ENCODE data around the gene ACACA.

The ACACA gene

DNA sequence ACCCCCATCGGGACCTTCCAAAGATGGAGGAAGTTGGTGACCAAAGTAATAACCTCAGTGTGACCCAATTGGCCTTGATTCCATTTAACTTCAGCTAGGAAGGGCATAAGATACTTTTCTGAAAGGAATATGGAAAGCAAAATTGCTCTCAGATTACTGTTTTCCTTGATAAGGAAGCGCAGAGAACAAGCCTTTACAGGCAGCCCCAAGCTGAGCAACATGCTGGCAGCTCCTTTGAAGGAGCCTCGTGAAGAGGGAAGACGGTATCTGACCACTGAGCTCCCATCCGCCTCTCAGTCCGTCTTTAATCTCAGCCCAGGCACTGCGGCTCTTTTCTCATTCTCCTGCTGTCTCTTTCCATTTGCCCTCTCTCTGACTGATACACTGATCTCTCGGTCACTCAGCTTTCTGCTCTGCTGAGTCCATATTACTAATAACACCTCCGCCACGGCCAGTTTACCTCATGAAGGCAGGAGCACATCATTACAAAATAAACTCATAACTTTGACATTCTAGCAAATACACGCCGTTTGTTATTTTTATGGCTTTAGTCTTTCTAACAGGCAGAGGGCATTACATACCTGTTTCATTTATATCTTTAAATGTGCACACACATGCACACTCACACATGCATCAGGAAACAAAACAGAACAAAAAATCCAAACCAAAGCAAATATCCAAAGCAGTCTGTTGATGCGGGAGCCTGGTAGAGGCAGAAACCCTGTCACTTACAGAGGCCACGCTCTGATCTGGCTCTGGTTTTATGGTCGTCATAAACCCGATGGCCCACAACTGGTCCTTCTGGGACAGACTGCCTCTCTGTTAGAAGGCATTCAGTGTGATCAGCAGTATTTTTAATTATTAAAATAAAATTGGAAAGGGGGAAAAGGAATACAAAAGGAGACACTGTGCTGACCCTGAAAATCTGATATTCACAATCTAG lies 274.7 kb downstream of the ACACA start:
- DNase-seq (ENCODE audit: low read depth): no peak

DNA sequence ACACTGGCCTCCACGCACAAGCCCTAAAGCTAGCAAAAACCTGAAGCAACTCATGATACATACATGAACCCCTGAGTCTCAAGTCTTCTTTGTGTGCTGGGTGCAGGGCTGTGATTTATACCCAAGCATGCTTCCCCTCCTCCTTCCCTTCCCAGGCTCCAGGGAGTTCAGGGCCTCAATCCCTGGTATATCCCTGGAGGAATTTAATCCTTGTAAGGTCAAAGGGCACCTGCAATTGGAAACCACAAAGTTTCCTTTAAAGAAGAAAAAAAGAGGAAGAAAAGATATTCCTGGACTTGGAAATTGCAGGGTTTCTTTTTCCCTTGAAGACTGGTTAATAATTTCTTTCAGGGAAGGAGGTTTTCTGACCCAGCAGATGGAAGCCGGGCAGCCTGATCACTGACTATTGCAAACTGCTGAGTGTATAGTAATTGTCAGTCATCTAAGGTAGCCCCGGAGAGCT lies 275.6 kb downstream of the ACACA start:
- no peak for DNase-seq (ENCODE audit: low read depth)

DNA sequence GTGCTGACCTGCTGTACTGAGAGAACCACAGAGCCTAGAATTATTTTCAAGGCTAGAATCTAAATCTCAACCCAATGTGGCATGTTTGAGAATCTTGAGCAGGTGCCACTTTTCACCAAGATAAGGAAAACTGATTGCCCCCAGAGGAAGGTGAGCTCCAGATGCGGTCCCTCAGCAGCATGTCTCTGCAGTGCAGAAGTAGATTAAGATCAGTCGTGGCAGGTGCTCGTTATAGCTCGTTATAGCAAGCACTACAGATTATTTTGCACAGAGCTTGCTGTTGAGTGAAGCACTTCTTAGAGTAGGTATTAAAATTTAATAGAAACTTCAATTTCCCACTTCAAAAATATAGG lies 281.8 kb downstream of the ACACA start:
- no peak for DNase-seq (ENCODE audit: low read depth)

- DNase-seq (ENCODE audit: low read depth): no peak
Observed at GRCh38 chr17:37123941-37124820, 282.5 kb downstream of the ACACA start.

GRCh38 chr17:37123386-37123785 lies 283.2 kb downstream of the ACACA start:
- DNase-seq (ENCODE audit: low read depth): no peak

- no peak for DNase-seq (ENCODE audit: low read depth)
Observed at GRCh38 chr17:37121616-37122015, 285.0 kb downstream of the ACACA start.

DNA sequence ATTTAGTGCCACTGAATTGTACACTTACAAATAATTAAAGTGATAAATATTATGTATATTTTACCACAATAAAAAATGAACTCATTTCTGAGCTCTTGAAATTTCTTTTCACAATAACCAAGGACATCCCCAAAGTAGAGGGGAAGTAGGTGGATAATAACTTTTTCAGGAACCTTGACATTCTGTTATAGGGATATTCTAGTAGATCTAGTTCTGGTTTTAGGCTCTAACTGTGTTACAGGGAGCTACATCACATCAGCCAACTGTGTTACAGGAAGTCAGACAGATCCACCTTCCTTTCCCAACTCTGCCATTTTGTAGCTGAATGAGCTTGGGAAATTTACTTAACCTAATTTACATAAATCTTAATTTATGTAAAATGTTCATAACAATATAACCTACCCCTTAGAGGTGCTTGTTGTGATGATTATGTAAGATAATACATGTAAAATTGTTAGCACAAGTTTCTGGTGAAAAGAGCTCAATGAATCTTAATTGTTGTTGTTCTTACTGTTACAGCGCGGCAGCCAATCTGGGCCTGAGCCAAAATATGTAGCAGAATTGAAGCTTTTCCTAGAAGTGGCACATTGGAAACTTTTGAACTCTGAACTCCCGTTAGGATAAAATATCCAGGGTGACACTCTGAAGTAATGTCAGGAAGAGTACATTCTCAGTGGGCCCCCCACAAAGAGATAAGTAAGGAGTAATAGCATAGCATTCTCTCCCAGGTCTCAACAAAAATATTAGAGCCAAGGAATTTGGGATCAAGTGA lies 288.1 kb downstream of the ACACA start:
- DNase-seq (ENCODE audit: low read depth): no peak

DNA sequence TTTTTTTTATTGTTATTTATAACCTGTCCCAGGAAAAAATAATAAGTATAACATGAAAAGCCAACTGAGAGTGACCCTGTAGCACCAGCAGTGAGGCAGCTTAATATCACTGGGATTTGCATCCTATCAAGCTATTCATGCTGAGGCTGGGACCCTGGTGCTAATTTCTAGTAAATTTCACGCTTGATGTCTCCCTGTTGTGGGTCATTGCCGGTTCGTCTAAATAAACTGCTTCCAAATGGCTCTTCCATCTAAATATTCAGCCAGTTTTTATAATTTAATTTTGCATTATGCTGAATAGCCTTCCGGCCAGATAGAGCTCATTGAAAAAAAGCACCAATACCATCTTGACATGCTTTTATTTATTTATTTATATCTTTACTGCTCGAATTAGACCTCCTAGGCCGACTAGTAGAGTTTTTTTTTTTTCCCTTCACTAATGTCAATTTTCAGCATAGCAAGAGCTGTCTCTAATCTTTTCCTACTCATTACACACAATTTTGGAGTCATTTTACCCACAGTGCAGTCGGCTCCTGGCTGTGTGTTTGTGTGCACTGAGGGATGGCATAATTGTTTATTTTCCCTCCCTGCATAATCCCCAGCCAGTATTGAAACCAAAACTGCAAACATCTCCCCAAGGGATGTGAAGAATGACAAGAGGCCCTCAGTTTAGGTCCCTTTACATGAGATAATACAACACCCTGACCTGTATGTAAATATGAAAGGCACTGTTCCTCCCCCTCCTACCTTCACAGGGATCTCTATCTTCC lies 289.1 kb downstream of the ACACA start:
- DNase-seq (ENCODE audit: low read depth): no peak

DNA sequence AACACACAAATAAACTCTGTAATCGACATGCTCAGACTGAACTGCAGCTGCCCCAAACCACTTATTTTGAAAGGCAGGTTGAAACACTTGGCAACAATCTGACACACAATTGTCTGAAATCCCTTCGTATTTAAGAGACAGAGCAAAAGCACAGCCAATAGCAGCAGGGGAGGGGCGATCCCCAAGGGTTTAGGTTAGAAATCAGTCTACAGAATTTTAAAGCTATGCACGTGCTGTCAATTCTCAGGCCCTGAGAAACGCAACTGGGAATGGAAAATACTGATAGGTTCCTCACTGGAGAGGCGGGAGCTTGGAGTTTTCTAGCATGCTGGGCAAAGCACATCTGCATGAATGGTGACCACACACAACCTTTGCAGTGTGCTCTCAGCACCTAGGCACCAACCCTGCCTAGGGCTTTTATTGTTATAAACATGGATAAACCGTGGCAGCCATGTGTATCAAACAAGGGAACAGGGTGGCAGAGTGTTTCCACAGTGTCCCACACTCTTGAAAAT lies 289.9 kb downstream of the ACACA start:
- no peak for DNase-seq (ENCODE audit: low read depth)

- DNase-seq (ENCODE audit: low read depth): no peak
Observed at GRCh38 chr17:37111329-37111728, 295.3 kb downstream of the ACACA start.

GRCh38 chr17:37110746-37111145 lies 295.9 kb downstream of the ACACA start:
- DNase-seq (ENCODE audit: low read depth): no peak

GRCh38 chr17:37109731-37110710 lies 296.6 kb downstream of the ACACA start:
- no peak for DNase-seq (ENCODE audit: low read depth)

DNA sequence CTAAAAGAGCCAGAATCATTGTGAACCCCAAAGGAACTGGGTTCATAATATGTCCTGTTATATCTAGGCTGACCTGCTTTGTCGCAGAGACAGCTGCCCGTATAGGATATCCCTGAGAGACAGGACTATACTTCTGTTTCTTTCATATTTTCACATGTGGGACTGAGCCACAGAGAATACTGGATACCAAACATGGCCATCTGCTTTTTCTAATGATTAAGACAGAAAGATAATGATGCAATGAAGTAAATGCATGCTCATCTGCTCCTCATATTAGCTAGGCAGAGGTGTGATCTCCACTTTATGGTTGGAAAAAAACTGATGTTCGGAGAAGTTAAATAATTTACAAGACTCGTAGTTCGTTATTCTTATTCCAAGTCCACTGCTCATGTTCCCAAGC lies 297.5 kb downstream of the ACACA start:
- no peak for DNase-seq (ENCODE audit: low read depth)

DNA sequence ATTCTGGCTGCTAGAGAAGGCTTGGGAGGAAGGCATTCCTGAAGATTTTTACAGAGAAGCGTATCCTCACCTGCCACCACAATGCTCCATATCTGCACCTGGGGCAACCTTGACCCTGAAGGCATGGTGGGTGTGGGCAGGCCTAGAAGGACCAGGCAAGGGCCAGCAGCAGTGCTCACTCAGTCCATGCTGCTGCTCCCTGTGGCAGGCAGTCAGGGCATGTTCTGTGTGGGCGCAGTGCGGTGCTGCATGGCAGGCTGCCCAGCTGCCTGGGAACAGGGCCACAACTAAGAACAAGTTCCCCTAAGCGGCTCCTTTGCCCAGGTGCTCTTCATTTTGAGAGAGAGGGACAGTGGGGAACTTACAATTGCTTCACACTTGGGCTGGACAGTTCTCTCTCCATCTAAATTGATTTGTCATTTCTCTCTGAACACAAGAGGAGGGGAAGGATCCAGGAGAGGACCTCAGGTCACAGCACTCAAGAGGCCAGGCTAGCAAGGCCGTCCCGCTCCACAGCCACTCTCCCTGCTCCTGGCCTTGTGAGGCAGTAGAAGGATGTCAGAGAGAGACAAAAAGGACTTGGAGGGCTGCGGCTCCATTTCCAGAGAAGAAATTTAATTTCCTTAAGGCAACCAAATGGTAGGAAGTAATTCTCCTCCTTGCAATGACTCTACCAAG lies 299.1 kb downstream of the ACACA start:
- DNase-seq (ENCODE audit: low read depth): no peak

DNA sequence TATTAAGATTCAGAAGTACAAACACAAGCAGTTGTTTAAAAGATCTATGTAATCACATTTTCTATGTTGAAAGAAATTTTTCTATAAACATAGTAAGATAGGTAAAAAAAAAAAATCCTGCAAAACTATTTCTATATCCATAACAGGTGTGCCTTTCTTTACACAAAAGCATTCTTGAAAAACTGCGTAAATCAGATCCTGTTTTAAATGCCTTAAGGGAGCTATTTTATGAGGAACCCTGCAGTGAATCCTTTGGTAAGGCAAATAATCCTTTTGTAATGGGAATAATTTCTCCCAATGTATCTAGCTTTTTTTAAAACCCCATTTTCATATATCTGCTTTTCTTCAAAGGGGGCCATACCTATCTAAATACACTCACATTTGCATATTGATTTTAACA lies 300.6 kb downstream of the ACACA start:
- no peak for DNase-seq (ENCODE audit: low read depth)

DNA sequence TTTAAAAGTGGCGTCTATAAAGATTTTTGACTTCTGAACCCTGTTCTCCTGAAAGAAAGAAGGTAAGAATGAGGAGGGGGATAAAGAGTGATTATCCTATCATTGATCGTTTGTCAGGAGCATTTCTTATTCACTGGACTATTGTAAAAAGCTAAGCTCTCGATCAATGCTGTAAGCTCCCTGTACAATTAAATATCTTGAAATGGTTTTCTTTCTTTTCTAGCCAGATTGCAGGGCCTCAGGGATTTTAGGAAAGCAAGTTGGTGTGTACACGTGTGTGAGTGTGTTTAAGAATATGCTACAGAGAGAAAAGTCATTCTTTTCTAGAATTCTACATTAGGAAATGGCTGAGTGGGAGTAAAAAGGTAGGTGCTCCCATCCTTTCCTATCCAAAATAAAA lies 303.4 kb downstream of the ACACA start:
- DNase-seq (ENCODE audit: low read depth): no peak

- DNase-seq (ENCODE audit: low read depth): no peak
Observed at GRCh38 chr17:37101306-37101705, 305.3 kb downstream of the ACACA start.

GRCh38 chr17:37100231-37100630 lies 306.4 kb downstream of the ACACA start:
- DNase-seq (ENCODE audit: low read depth): no peak

DNA sequence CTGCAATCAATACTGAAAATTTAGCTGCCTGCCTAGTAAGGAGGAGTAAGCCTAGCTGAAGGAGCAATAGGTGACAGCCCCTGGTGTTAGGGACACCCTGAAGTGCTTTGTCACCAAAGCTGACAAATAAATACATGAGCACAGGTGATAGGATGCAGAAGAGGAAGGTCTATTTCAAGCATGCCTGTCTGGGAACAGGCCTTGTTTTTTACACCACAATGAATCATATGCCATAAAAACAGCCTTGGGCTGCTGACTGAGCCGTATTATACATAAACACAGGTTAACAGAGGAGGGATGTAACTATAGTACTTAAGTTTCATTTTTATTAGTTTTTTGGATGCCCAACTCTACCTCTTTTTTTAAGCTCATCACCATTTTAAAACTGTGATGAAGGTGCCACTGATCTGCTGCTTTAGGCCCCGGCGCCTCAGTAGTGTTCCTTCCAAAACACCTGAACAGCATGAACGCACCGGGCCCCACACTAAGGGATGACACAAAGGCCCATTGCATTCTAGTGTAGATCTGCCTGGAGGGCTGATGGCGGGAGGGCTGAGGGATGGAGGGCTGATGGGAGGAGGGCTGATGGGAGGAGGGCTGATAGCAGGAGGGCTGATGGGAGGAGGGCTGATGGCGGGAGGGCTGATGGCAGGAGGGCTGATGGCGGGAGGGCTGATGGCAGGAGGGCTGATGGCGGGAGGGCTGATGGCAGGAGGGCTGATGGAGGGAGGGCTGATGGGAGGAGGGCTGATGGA lies 307.5 kb downstream of the ACACA start:
- no peak for DNase-seq (ENCODE audit: low read depth)
